ENCODE measurements around the gene BNIPL. TPM values are rescaled to one million over a fixed set of nuclear protein-coding genes. Genes with fewer than 3 reads are reported as not detected.

The BNIPL gene
- total RNA-seq, 2 donors from 2014 or later = 0.69 to 1.9 TPM

- H3K27me3 ChIP-seq = no peaks in the 10 kb centered on the region
- no peaks in the 10 kb centered on the region for H3K36me3 ChIP-seq
- peak overlapping the region; percentile 91 for H3K27ac ChIP-seq
- intact Hi-C loops (cut with DNase I) = loop anchor here (5.0 kb wide), 1 partner anchor 48 kb away; the partner anchor contains the start of gene CDC42SE1
- H3K9ac ChIP-seq (ENCODE audit: low read depth in 2 of 2, low read length in 2 of 2) = peak overlapping the region; percentile 70 to 92
- peak overlapping the region; percentile 56 for H3K4me3 ChIP-seq
- no peak for DNase-seq
- no peaks in the 10 kb centered on the region for H3K9me3 ChIP-seq
- TF ChIP-seq CTCF (IDR thresholded peaks at IDR 0.05) = no peak
- H3K4me1 ChIP-seq = peaks cover 10% of the 10 kb centered on the region
Measured at GRCh38 chr1:151009206-151009587, 27.2 kb upstream of the BNIPL start.

GRCh38 chr1:151009674-151010345 is 26.6 kb upstream of the BNIPL start:
- no peak for TF ChIP-seq CTCF (IDR thresholded peaks at IDR 0.05)
- H3K9ac ChIP-seq (ENCODE audit: low read depth in 2 of 2, low read length in 2 of 2) = peak overlapping the region in 1 of 2 donors; percentile 92
- H3K27me3 ChIP-seq = no peaks in the 10 kb centered on the region
- H3K36me3 ChIP-seq = no peaks in the 10 kb centered on the region
- peaks cover 10% of the 10 kb centered on the region for H3K4me1 ChIP-seq
- intact Hi-C loops (cut with DNase I) = loop anchor here (5.0 kb wide), 1 partner anchor 47 kb away; the partner anchor contains the start of gene CDC42SE1
- H3K4me3 ChIP-seq = no peak overlapping the region
- no peak for DNase-seq
- H3K27ac ChIP-seq = no peak overlapping the region
- no peaks in the 10 kb centered on the region for H3K9me3 ChIP-seq

DNA sequence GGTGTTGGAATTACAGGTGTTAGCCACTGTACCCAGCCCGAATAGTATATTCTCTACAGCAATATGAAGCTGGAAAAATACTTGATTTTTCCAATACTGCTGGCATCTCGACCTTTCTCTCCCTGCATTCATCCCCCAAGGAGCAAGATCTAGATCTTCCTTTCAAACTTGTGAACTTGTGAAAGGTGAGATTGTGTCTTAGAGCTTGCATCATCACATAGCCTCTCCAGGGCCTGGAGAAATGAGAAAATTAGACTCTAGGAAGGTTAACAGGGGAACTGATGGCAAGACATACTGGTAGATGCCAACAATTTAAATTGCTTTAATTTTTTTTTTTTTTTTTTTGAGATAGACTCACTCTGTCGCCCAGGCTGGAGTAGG is 26.1 kb upstream of the BNIPL start:
- H3K27ac ChIP-seq = no peak overlapping the region
- no peaks in the 10 kb centered on the region for H3K27me3 ChIP-seq
- no peak for TF ChIP-seq CTCF (IDR thresholded peaks at IDR 0.05)
- no peak overlapping the region for H3K4me3 ChIP-seq
- H3K36me3 ChIP-seq = no peaks in the 10 kb centered on the region
- no peak for DNase-seq
- no peak overlapping the region for H3K9ac ChIP-seq (ENCODE audit: low read depth in 2 of 2, low read length in 2 of 2)
- intact Hi-C loops (cut with DNase I) = no loop called here
- H3K9me3 ChIP-seq = no peaks in the 10 kb centered on the region
- H3K4me1 ChIP-seq = peaks cover 10% of the 10 kb centered on the region

DNA sequence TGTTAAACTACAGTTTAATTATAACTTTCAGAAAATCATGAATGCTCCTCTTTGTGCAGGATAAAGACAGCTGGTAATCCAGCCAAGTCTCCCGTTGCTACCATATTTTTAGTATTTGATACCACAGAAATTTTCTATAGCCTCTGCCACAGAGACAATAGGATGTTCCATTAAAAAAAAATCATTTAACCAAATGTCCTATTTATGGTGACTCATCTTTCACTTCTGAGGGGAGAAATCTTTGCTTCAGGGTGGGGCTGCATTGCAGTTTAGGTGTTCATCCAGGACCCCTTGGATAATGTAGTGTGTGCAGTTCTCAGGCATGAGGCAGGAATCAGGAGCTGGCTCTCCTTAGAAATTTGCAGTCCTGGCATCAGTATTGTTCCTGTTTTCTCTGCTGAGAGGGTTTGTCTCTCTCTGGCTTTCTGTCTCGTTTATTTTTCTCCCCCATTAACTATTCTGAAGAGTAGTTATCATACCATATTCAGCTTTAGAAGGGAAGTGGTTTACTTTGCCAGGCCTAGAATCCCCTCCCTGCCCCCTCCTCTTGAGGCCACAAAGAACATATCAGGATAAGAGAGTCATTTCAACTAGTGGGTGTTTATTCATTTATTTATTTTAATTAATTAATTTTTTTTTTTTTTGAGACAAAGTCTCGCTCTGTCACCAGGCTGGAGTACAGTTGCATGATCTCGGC is 25.1 kb upstream of the BNIPL start:
- TF ChIP-seq CTCF (IDR thresholded peaks at IDR 0.05) = no peak
- Histone ChIP-seq H3K27ac (no peak overlapping the region), H3K9ac (ENCODE audit: low read depth in 2 of 2, low read length in 2 of 2) (no peak overlapping the region), H3K36me3 (no peaks in the 10 kb centered on the region), H3K4me3 (no peak overlapping the region), H3K27me3 (no peaks in the 10 kb centered on the region), H3K9me3 (no peaks in the 10 kb centered on the region), H3K4me1 (peaks cover 10% of the 10 kb centered on the region)
- intact Hi-C loops (cut with DNase I) = no loop called here
- no peak for DNase-seq

- no peaks in the 10 kb centered on the region for H3K9me3 ChIP-seq
- peak; percentile 72 for DNase-seq
- no peaks in the 10 kb centered on the region for H3K4me1 ChIP-seq
- no peak overlapping the region for H3K4me3 ChIP-seq
- no peaks in the 10 kb centered on the region for H3K27me3 ChIP-seq
- intact Hi-C loops (cut with DNase I) = no loop called here
- H3K27ac ChIP-seq = peak overlapping the region; percentile 54
- no peak for TF ChIP-seq CTCF (IDR thresholded peaks at IDR 0.05)
- no peaks in the 10 kb centered on the region for H3K36me3 ChIP-seq
- peak overlapping the region in 1 of 2 donors; percentile 53 for H3K9ac ChIP-seq (ENCODE audit: low read depth in 2 of 2, low read length in 2 of 2)
Measured at GRCh38 chr1:151012684-151013471, 23.5 kb upstream of the BNIPL start.

Data from colonic mucosa (tissue), 4 donors.